AG04449 (cell line): ENCODE data around the gene TMEM255B.

Experiments used
- CTCF ChIA-PET: fragments of 350-600 bp; formaldehyde crosslinking; extraction: SDS; loops from one replicate; lab custom pipeline; 2021; ENCODE audit warnings: antibody characterized with exemption; lab: Yijun Ruan, JAX
- POLR2A ChIA-PET: fragments of 400-600, 350-600 bp; formaldehyde crosslinking; extraction: SDS; loops from one replicate; lab custom pipeline; 2020; ENCODE audit warnings: antibody characterized with exemption, inconsistent platforms; lab: Yijun Ruan, JAX
- DNase-seq: peaks from one replicate; pipeline ENCODE4 v3.0.0-alpha.2; 2010; ENCODE audit warnings: low read depth, low spot score
- H3K4me3 ChIP-seq: 2 replicates; pipeline ENCODE4 v1.5.1; 2011; ENCODE audit warnings: low read depth, mild to moderate bottlenecking, control low read depth, low read length
- CTCF ChIP-seq: IDR thresholded peaks from one replicate; pipeline ENCODE4 v1.5.1; 2011; ENCODE audit warnings: mild to moderate bottlenecking, moderate library complexity, low read length, control low read depth, inconsistent platforms; ENCODE audit not compliant: insufficient read depth; ENCODE audit errors: missing control alignments

Gene TMEM255B

GRCh38 chr13:113765564-113765910 is 6.5 kb downstream of the TMEM255B start:
- H3K4me3 ChIP-seq = no peak overlapping the region
- TF ChIP-seq CTCF = no peak
- DNase-seq = no peak
- ChIA-PET CTCF (no interaction called here), POLR2A (no interaction called here)

GRCh38 chr13:113766035-113766800 is 7.2 kb downstream of the TMEM255B start:
- POLR2A ChIA-PET = no interaction called here
- no peak overlapping the region for H3K4me3 ChIP-seq
- CTCF ChIA-PET = no interaction called here

GRCh38 chr13:113767366-113767765 is 8.3 kb downstream of the TMEM255B start:
- ChIA-PET POLR2A (no interaction called here), CTCF (interaction anchor here (1.0 kb wide), 1 partner anchor 8 kb away, joined by 3 read pairs; no protein-coding TSS in a partner anchor)
- no peak overlapping the region for H3K4me3 ChIP-seq
- no peak for DNase-seq
- no peak for TF ChIP-seq CTCF

More at GRCh38 chr13:113766035-113766800, 7.2 kb downstream of the TMEM255B start:
- no peak for TF ChIP-seq CTCF
- DNase-seq = no peak

- POLR2A ChIA-PET = no interaction called here
These were observed 9.2 kb downstream of the TMEM255B start for GRCh38 chr13:113768018-113768905.

GRCh38 chr13:113769106-113769505 is 10.1 kb downstream of the TMEM255B start:
- POLR2A ChIA-PET = no interaction called here
- CTCF ChIA-PET = no interaction called here
- DNase-seq = no peak
- TF ChIP-seq CTCF = no peak
- no peak overlapping the region for H3K4me3 ChIP-seq

More at GRCh38 chr13:113768018-113768905, 9.2 kb downstream of the TMEM255B start:
- no peak for DNase-seq
- CTCF ChIA-PET = interaction anchor here (1.0 kb wide), 1 partner anchor 9 kb away, joined by 3 read pairs; no protein-coding TSS in a partner anchor
- H3K4me3 ChIP-seq = no peak overlapping the region
- no peak for TF ChIP-seq CTCF

GRCh38 chr13:113769881-113770280 is 10.9 kb downstream of the TMEM255B start:
- TF ChIP-seq CTCF = no peak
- ChIA-PET POLR2A (no interaction called here), CTCF (no interaction called here)

More at GRCh38 chr13:113769881-113770280, 10.9 kb downstream of the TMEM255B start:
- DNase-seq = no peak
- no peak overlapping the region for H3K4me3 ChIP-seq
